Mucosa of descending colon (tissue), 3 donors: Measurements from ENCODE around the gene ATP2C2. TPM values are rescaled to one million over a fixed set of nuclear protein-coding genes. Genes with fewer than 3 reads are reported as not detected.
"Not testable (repeated sequence)": the region's sequence is repeated elsewhere in the genome, so short reads cannot be mapped to it uniquely, and the experiment has no call there.

Experiments
- ATAC-seq: fragments of 200-7000 bp; cut with Tn5 transposase; one replicate; pipeline ENCODE4 v1.9.1; 2020; ENCODE audit warnings: mild to moderate bottlenecking, moderate library complexity
- DNase-seq, 3 donors: peaks; one replicate each; pipeline ENCODE4 v3.0.0-alpha.2; 2020
- H3K36me3 ChIP-seq: fragments of 200-600 bp; one replicate; pipeline ENCODE4 v1.8.0; 2021; ENCODE audit warnings: low read depth, mild to moderate bottlenecking
- H3K4me1 ChIP-seq: fragments of 200-600 bp; one replicate; pipeline ENCODE4 v1.8.0; 2021; ENCODE audit warnings: low read depth, mild to moderate bottlenecking
- H3K4me3 ChIP-seq: fragments of 200-600 bp; one replicate; pipeline ENCODE4 v1.8.0; 2021; ENCODE audit warnings: mild to moderate bottlenecking
- H3K9me3 ChIP-seq: fragments of 200-600 bp; one replicate; pipeline ENCODE4 v1.8.0; 2021; ENCODE audit warnings: mild to moderate bottlenecking
- CTCF ChIP-seq: fragments of 200-600 bp; IDR thresholded peaks from one replicate; pipeline ENCODE4 v1.8.0; 2022; ENCODE audit warnings: antibody characterized with exemption, mild to moderate bottlenecking
- intact Hi-C, 2 donors: fragments of 100-400 bp; cut with DNase I in 1 of 2; cut with micrococcal nuclease in 1 of 2; formaldehyde crosslinking; loops; one replicate each; pipeline versions ENCODE4 v1.11.0 to v1.11.1; 2022; cut with DNase I, micrococcal nuclease
- total RNA-seq, 3 donors: library from RNA; stranded (reverse); fragmentation: NEBNext Ultra II Directional in 2 of 3; extraction: Animal tissue kit (Norgen Biotek cat#: 25700) in 2 of 3; gene quantifications; one replicate each; pipeline versions ENCODE4 v1.2.1 to v1.2.4, GENCODE V29; 2021 to 2023
- donor health status: DM: no; HTN: no; CAD: no; lungs with moderate emphysema.
- donor health status: DM: no; HTN: no; CAD: no.
- donor health status: DM: no; HTN: yes; CAD: no.

The ATP2C2 gene
- total RNA-seq, 3 donors from 2014 or later = 98.8 to 322 (median 159) TPM

GRCh38 chr16:84334482-84334881, 33.9 kb upstream of the ATP2C2 start:
- no peak for DNase-seq
- TF ChIP-seq CTCF = no peak
- H3K9me3 ChIP-seq = peaks cover 5% of the 10 kb centered on the region
- ATAC-seq = no peak
- intact Hi-C loops = no loop called here
- H3K4me1 ChIP-seq = peaks cover 15% of the 10 kb centered on the region
- no peak overlapping the region for H3K4me3 ChIP-seq
- H3K36me3 ChIP-seq = no peaks in the 10 kb centered on the region

- H3K36me3 ChIP-seq, DNase-seq, ATAC-seq, intact Hi-C loops, H3K9me3 ChIP-seq, H3K4me3 ChIP-seq: not testable (repeated sequence)
- H3K4me1 ChIP-seq = peaks cover 24% of the 10 kb centered on the region
Measured at GRCh38 chr16:84337236-84337635, 31.1 kb upstream of the ATP2C2 start.

GRCh38 chr16:84339311-84339710, 29.0 kb upstream of the ATP2C2 start:
- Histone ChIP-seq H3K9me3 (peaks cover 5% of the 10 kb centered on the region), H3K4me1 (peaks cover 16% of the 10 kb centered on the region), H3K4me3 (no peak overlapping the region), H3K36me3 (no peaks in the 10 kb centered on the region)
- ATAC-seq = no peak
- no peak for TF ChIP-seq CTCF
- intact Hi-C loops = no loop called here
- DNase-seq = peak in 1 of 3 donors; percentile 16

- peak in 1 of 3 donors; percentile 33 for DNase-seq
- peaks cover 14% of the 10 kb centered on the region for H3K4me1 ChIP-seq
Measured at GRCh38 chr16:84339766-84340165, 28.6 kb upstream of the ATP2C2 start.

GRCh38 chr16:84340325-84341040, 27.9 kb upstream of the ATP2C2 start:
- H3K4me1 ChIP-seq = peaks cover 11% of the 10 kb centered on the region
- H3K36me3 ChIP-seq = no peaks in the 10 kb centered on the region
- H3K9me3 ChIP-seq = peaks cover 5% of the 10 kb centered on the region
- TF ChIP-seq CTCF = no peak
- no peak overlapping the region for H3K4me3 ChIP-seq
- intact Hi-C loops = no loop called here
- peak; percentile 82 to 86 (median 84) for DNase-seq
- peak; percentile 91 for ATAC-seq

More at GRCh38 chr16:84339766-84340165, 28.6 kb upstream of the ATP2C2 start:
- no peak for ATAC-seq
- Histone ChIP-seq H3K36me3 (no peaks in the 10 kb centered on the region), H3K4me3 (no peak overlapping the region), H3K9me3 (peaks cover 5% of the 10 kb centered on the region)
- intact Hi-C loops = no loop called here
- no peak for TF ChIP-seq CTCF

- peaks cover 5% of the 10 kb centered on the region for H3K9me3 ChIP-seq
- intact Hi-C loops = no loop called here
- ATAC-seq = peak; percentile 89
- DNase-seq = peak in 2 of 3 donors; percentile 80 to 86
- H3K4me1 ChIP-seq = peaks cover 11% of the 10 kb centered on the region
- no peak overlapping the region for H3K4me3 ChIP-seq
- H3K36me3 ChIP-seq = no peaks in the 10 kb centered on the region
- TF ChIP-seq CTCF = no peak
Measured at GRCh38 chr16:84341528-84342295, 26.6 kb upstream of the ATP2C2 start.

- H3K9me3 ChIP-seq, ATAC-seq, intact Hi-C loops, H3K36me3 ChIP-seq, DNase-seq, H3K4me3 ChIP-seq: not testable (repeated sequence)
- peaks cover 15% of the 10 kb centered on the region for H3K4me1 ChIP-seq
Measured at GRCh38 chr16:84343800-84344199, 24.5 kb upstream of the ATP2C2 start.
